ENCODE results near the gene CDKN2B. TPM values are rescaled to one million over a fixed set of nuclear protein-coding genes. Genes with fewer than 3 reads are reported as not detected.
A peak's percentile ranks its signal among the peaks of the same experiment; 100 is the strongest.

CDKN2B gene
- total and polyA plus RNA-seq, 2 of the 4 experiments (the other 2 are of a cell fraction): 3.6 to 8.2 TPM

DNA sequence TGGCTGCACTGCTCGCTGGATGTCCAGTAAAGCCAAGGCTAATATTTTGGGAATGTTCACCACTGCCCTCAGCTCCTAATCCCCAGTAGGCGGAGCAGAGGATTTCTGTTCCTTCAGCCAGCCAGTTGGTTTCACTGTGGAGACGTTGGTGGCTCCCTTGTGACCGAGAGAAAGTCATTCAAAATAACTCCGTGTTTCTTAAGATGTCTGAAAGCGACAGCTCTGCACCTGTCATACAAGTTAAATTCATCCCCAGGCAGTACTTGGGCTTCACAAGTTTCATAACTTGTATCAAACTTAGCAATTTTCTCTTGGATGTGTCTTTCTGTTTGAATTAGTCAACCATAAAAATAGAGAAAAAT is 382 bp upstream of the CDKN2B start:
- H2AFZ ChIP-seq (replicated peaks; ENCODE audit: low read length, poor library complexity): peak overlapping the region; percentile 94
- H4K8ac ChIP-seq (ENCODE audit: low read depth in 2 of 2, low read length in 2 of 2): no peak overlapping the region
- no peaks in the 10 kb centered on the region for H3K9me3 ChIP-seq (ENCODE audit: control insufficient read depth, insufficient read depth, low read length)
- TF ChIP-seq RCOR1 (IDR thresholded peaks at IDR 0.05; ENCODE audit: insufficient replicate concordance, low read length) (no peak), SMC3 (IDR thresholded peaks at IDR 0.05; ENCODE audit: low read depth, low read length) (no peak), CHD1 (IDR thresholded peaks at IDR 0.05; ENCODE audit: low read depth, low read length) (no peak), RAD21 (IDR thresholded peaks at IDR 0.05; ENCODE audit: low read length) (peak; percentile 34; the same call in 1 of the 2 replicates), BHLHE40 (IDR thresholded peaks at IDR 0.05; ENCODE audit: low read depth, low read length) (no peak)
- TF ChIP-seq, protein P1, sequence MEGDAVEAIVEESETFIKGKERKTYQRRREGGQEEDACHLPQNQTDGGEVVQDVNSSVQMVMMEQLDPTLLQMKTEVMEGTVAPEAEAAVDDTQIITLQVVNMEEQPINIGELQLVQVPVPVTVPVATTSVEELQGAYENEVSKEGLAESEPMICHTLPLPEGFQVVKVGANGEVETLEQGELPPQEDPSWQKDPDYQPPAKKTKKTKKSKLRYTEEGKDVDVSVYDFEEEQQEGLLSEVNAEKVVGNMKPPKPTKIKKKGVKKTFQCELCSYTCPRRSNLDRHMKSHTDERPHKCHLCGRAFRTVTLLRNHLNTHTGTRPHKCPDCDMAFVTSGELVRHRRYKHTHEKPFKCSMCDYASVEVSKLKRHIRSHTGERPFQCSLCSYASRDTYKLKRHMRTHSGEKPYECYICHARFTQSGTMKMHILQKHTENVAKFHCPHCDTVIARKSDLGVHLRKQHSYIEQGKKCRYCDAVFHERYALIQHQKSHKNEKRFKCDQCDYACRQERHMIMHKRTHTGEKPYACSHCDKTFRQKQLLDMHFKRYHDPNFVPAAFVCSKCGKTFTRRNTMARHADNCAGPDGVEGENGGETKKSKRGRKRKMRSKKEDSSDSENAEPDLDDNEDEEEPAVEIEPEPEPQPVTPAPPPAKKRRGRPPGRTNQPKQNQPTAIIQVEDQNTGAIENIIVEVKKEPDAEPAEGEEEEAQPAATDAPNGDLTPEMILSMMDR (conservative IDR thresholded peaks at IDR 0.05; ENCODE audit: low read depth, low read length): peak; percentile 36
- no peak overlapping the region for H4K91ac ChIP-seq (ENCODE audit: insufficient read depth, low read depth, low read length)
- intact Hi-C loops (cut with micrococcal nuclease) (loop anchor here (1.0 to 5.0 kb wide), 4 partner anchors 93 to 438 kb away; partner anchors contain the start of gene DMRTA1), dilution Hi-C loops (cut with HindIII; ENCODE audit: low sequenced_read_pairs, unreplicated experiment) (no loop called here), in situ Hi-C loops (cut with MboI; ENCODE audit: low sequenced_read_pairs) (loop anchor here (5.0 to 25.0 kb wide), 2 partner anchors 192 to 672 kb away; partner anchors contain the start of gene KLHL9)
- no peak overlapping the region for H3K14ac ChIP-seq (replicated peaks; ENCODE audit: low read depth, low read length)
- no peak overlapping the region; the same call in 1 of the 2 replicates for H3K9ac ChIP-seq (ENCODE audit: low read depth, low read length)
- H4K5ac ChIP-seq (ENCODE audit: low read depth, low read length): no peak overlapping the region
- no peak overlapping the region for H3K27ac ChIP-seq (ENCODE audit: insufficient read depth, low read length)
- H2AK5ac ChIP-seq (ENCODE audit: low read depth, low read length): no peak overlapping the region
- H3K4ac ChIP-seq (ENCODE audit: low read depth, low read length): no peak overlapping the region; the same call in 1 of the 2 replicates
- peaks cover 3% of the 10 kb centered on the region; the same call in 1 of the 2 replicates for H3K36me3 ChIP-seq (ENCODE audit: control insufficient read depth, insufficient read depth, low read length)
- no peak for ATAC-seq (ENCODE audit: low read depth)
- no peak overlapping the region for H2BK5ac ChIP-seq (ENCODE audit: low read depth, low read length, poor library complexity, severe bottlenecking)
- POLR2A ChIA-PET (ENCODE audit: unreplicated experiment): interaction anchor here (0.5 to 0.8 kb wide), 4 partner anchors 62 to 235 kb away, joined by 3 to 5 read pairs (median 3); no protein-coding TSS in a partner anchor
- H3K18ac ChIP-seq (ENCODE audit: low read depth, low read length): no peak overlapping the region
- WGBS, 2 experiments (ENCODE audit: extremely low coverage in 2 of 2, insufficient read length in 1 of 2): 0% methylated on average over 1 of the region's 6 CpGs; no CpG with 5 or more reads in 1 of the 2 experiments
- no TSS peak for BruUV-seq (replicated peaks)
- peak overlapping the region; percentile 19; the same call in 1 of the 2 replicates for H3K4me3 ChIP-seq (ENCODE audit: insufficient read depth, low read depth, low read length)
- no peak for DNase-seq
- H2BK120ac ChIP-seq (ENCODE audit: low read depth, low read length): no peak overlapping the region
- CTCF ChIA-PET: interaction anchor here (0.7 to 5.8 kb wide), 19 partner anchors 14 to 235 kb away, joined by 3 to 39 read pairs (median 4); partner anchors contain the start of gene CDKN2B-AS1
- H3K56ac ChIP-seq (ENCODE audit: extremely low read depth, insufficient read depth, low read length): no peak overlapping the region
- H3K79me1 ChIP-seq (ENCODE audit: low read depth in 1 of 2, low read length in 2 of 2): peaks cover 8 to 17% of the 10 kb centered on the region in 2 experiments; a peak in 3 of 4 replicates
- H4K20me1 ChIP-seq (ENCODE audit: insufficient read depth, low read length): no peaks in the 10 kb centered on the region
- H3K4me2 ChIP-seq (ENCODE audit: low read depth, low read length): peak overlapping the region; percentile 82
- no peak overlapping the region for H2BK15ac ChIP-seq (ENCODE audit: low read depth, low read length)
- H3K23ac ChIP-seq (ENCODE audit: low read depth, low read length): no peak overlapping the region
- H3K9me1 ChIP-seq (ENCODE audit: insufficient read depth, low read length): no peaks in the 10 kb centered on the region
- H2AK9ac ChIP-seq (replicated peaks; ENCODE audit: low read depth, low read length, poor library complexity): peak overlapping the region; percentile 67
- no peak overlapping the region for H2BK20ac ChIP-seq (ENCODE audit: low read depth, low read length)
- H3K27me3 ChIP-seq (ENCODE audit: control insufficient read depth, insufficient read depth, low read length): no peaks in the 10 kb centered on the region
- peaks cover 8% of the 10 kb centered on the region; the same call in 1 of the 2 replicates for H3K4me1 ChIP-seq (ENCODE audit: control insufficient read depth, insufficient read depth, low read length)

All from IMR-90 (cell line).